Measurements from ENCODE around the gene ASXL2.

The ASXL2 gene

DNA sequence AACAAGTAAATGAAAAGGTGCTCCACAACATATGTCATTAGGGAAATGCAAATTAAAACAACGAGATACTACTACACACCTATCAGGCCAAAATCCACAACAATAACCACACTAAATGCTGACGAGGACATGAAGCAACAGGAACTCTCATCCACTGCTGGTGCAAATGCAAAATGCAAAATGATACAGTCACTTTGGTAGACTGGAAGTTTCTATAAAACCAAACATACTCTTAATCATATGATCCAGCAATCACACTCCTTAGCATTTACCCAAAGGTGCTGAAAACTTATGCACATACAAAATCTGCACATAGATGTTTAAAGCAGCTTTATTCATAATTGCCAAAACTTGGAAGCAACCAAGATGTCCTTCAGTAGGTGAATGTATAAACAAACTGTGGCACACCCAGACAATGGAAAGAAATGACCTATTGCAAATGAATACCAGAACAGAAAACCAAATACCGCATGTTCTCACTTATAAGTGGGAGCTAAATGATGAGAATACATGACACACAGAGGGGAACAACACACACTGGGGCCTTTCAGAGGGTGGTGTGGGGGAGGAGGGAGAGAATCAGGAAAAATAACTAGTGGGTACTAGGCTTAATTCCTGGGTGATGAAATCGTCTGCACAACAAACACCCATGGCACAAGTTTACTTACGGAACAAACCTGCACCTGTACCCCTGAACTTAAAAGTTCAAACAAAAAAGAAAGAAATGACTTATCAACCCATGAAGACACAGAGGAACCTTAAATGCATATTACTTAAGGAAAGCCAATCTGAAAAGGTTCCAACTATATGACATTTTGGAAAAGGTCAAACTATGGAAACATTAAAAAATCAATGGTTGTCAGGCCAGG lies 80.4 kb downstream of the ASXL2 start:
- DNase-seq (ENCODE audit: low read depth), result no peak

DNA sequence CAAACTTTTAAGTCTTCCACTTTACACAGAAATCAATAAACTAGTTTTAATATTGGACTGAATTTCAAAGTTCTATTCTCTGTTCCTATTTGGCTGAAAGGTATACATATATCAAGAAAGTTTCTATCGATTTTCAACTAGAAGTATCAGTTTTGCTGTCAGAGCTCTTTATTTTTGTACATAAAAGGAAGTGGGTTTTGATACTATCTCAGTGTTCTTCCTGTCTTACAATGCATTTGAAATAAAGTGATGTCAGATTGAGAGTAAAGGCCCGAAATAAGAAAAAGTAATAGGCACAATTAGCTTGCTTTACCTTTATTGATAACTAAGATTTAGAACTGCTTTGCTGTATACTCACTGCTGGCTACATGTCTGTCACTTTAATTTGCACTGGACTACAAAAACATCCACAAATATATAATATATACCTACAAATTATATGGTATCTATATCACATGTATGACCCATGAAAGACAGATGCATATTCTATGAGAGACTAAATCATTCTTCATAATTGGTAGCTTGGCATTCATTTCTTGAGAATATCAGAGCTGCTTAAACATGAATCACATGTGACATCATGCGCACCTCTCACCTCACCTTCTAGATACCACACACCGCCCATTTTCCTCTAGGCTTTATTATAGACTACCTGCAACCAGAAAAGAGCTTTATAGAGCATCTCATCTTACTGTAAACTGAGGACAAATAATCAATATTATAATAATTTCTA lies 83.6 kb downstream of the ASXL2 start:
- no peak for DNase-seq (ENCODE audit: low read depth)

- DNase-seq (ENCODE audit: low read depth), result no peak
Observed at GRCh38 chr2:25790074-25790790, 88.1 kb downstream of the ASXL2 start.

DNA sequence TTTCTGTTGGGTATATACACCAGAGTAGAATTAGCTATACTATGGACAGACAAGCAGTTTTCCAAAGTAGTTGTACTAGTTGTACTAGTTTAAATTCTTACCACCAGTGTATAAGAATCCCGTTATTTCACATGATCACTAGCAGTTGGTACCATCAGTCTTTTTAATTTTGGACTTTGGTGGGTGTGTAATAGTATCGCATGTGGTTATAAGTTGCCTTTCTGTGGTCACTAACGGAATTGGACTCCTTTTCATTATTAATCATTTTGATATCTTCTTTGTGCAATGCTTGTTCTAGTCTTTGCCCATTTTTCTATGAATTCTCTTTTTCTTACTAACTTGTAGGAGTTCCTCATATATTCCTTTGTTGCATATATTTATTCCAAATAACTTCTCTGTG lies 89.8 kb downstream of the ASXL2 start:
- no peak for DNase-seq (ENCODE audit: low read depth)

DNA sequence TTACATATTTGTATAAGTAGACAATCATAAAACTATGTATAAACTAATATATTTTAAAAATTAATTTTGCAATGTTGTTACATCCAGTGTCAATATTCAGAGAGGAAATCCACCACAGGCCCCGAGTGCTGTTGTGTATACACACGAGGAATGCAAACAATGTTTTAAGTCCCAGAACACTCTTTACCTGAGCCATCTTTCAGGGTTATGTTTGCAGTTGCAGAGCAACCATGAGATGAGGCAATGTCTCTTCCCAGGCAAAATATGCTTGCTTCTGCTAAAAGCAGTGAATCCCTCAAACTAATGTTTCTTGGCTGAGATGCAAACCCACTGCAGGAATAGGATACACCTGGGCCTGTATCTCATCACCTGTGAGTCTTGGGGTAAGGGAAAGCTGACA lies 91.3 kb downstream of the ASXL2 start:
- no peak for DNase-seq (ENCODE audit: low read depth)

GRCh38 chr2:25784404-25784803 lies 93.9 kb downstream of the ASXL2 start:
- no peak for DNase-seq (ENCODE audit: low read depth)

- DNase-seq (ENCODE audit: low read depth), result no peak
Observed at GRCh38 chr2:25777077-25777476, 101.2 kb downstream of the ASXL2 start.

DNA sequence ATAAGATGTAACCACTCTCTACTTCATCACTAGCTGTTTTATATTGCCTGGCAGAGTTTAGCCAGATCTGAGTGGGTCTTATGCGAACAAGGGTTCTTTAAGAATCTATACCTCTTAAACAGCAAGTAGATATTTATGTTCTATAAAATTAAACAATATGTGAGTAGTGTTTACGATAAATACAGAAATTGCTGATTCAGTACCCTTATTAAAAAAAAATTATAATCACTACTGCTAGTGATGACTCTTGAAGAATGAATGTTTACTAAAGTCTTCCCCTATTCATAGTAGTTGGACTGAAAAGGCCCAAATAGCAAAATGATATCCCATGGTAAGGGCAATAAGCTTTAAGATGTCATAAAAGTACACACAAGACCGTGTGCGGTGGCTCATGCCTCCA lies 106.2 kb downstream of the ASXL2 start:
- no peak for DNase-seq (ENCODE audit: low read depth)

DNA sequence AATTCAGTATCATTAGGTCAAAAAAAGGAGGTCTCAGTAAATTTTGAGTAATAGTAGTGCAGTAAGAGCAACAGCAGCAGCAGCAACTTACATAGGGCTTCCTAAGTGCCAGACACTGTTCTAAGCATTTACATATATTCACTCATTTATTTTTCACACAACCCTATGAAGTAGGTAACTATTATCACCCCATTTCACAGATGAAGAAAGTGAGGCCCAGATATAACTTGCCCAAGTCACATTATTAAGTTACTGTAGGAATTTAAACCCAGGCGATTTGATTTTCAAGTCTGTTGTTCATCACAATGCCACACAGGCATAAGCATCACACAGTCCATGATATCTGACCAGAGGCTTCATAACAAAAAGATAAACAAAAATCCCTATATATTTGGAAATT lies 114.7 kb downstream of the ASXL2 start:
- DNase-seq (ENCODE audit: low read depth), result no peak

GRCh38 chr2:25760297-25760696 lies 118.0 kb downstream of the ASXL2 start:
- DNase-seq (ENCODE audit: low read depth), result no peak

DNA sequence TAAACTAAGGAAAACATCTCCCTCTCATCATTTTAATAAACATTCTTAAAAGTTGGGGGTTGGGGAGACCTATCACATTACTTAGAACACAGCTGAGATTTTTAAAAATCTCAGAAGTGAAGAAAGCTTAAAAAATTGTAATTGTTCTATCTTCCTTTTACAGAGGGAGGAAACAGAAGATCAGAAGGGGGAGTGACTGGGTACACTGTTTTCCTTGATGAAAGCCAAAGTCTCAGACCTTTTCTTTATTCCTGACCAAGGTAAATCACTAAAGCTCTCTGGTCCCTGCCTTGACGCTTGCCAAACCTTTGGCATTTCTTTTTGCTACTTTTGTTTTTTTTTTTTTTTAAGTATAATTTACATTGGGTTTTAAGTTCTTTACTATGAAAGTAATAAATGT lies 119.9 kb downstream of the ASXL2 start:
- no peak for DNase-seq (ENCODE audit: low read depth)

DNA sequence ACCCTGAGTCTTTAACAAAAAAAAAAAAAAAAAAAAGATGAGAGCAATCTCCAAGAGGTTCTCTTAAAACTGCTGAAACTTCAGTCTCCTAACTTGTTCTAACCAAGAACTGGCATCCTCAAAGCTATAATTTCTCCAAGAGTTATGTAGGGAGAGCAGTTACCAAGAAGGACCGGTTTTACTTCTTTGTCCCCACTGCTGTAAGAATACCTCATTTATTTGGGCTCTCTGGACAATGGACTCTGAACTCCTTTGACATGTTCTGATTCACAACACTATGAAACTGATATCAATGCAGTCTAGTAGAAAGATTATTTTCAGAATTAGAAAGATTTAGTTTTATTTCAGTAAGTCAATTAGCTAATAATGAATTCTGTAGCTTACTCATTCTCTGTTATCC lies 120.4 kb downstream of the ASXL2 start:
- no peak for DNase-seq (ENCODE audit: low read depth)

- DNase-seq (ENCODE audit: low read depth), result no peak
Observed at GRCh38 chr2:25756536-25756935, 121.8 kb downstream of the ASXL2 start.

GRCh38 chr2:25749676-25750075 lies 128.6 kb downstream of the ASXL2 start:
- DNase-seq (ENCODE audit: low read depth), result no peak

DNA sequence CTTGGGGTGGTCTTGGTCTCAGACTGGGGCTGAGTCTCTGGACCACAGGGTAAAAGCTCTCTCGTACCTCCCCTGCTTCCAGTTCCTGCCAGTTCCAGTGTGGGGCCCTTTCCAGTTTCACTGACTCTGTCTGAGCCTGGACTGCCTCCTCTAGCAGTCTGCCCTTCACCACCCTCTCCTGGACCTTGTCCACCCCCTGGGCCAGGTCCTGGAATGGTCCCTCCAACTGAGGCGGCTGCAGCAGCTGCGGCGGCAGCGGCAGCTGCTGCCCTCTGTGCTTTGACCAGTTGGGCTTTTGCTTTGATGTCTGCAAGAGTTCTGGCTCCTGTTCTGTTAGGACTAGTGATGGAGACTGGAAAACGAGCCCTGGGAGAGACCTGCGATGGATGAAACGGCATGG lies 134.2 kb downstream of the ASXL2 start:
- DNase-seq (ENCODE audit: low read depth), result no peak

GRCh38 chr2:25743132-25743830 lies 135.0 kb downstream of the ASXL2 start:
- DNase-seq (ENCODE audit: low read depth), result no peak

DNA sequence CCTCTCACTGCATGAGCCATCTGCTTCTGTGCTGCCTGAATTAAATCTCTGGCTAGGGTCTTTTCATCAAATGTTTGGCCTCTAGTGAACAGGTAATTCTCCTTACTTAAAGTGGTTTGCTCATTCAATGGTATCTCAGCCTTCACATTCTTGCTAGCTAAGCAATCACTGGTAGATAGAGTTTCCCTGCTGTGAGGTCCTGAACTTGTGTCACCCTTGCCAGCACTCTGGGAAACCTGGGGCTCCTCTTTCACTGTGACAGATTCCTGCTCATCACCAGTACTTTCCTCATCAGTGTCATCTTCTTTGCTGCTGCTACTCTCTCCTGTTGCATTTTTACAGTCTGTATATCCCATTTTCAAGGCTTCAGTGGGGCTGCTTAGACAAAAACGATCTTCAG lies 135.8 kb downstream of the ASXL2 start:
- DNase-seq (ENCODE audit: low read depth), result no peak

DNA sequence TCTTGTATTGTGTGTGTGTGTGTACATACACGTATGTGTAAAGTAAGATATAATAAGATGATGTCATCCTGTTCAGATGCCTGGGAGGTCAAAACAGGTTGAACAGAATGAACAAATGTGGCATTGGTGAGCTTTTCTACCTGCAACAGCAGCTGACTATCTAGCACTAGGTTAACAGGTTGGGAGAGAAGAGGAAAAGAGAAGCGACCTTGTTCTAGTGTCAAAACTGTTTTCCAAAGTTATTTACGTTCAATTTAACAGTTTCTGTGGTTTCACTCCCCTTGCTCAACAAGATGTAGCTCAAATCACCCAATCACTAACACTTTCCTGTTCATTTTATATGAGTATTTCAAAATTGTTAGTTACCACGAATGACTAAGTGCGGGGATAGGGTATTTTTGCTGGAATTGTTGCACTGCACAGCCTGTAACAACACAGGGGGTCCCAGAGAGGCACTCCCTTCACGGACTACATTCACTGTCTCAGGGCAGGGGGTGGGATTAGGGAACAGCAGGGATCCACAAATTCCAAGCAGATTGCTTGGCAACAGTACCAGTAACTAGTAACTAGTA lies 137.4 kb downstream of the ASXL2 start:
- DNase-seq (ENCODE audit: low read depth), result no peak

DNA sequence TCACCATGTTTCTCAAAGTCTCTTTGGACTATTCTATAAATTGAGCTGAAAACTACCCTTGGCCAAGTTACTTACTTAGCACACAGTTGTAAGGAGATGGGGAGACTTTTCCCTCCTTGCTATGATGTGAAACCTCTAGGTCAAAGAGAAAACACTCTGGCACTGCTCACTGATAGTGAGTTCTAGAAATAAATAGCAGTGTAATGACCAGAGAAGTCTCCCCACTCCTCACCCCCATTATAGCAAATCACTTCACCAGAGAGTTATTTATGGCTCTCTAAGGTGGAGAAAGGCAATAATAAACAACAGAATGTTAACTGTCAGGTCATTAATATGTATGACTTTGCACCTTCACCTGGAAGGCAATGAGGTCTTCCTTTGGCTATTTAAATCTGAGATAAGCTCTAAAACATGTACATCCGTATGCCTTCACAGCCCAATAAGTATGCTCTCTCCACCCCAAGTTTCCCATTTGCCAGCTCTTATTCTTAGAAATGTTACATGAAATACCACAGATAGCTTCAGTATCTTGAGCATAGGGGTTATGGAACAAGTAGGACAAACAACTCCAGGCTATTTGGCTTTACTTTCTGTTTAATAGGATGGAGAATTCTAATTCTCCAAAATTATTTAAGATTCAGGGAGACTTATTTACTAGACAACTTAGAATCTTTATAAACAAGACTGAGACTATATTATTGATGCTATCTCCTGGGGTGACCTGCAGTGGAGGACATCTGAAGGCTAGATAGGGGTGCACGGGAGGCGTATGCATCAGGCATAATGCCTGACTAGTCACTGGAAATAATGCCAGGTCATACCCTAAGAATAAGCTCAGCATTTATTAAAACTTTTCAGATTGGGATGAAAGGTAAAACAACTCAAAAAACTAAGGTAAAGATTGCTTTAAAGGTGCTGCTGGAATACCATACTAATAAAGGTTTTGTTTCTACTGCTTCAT lies 139.6 kb downstream of the ASXL2 start:
- no peak for DNase-seq (ENCODE audit: low read depth)

DNA sequence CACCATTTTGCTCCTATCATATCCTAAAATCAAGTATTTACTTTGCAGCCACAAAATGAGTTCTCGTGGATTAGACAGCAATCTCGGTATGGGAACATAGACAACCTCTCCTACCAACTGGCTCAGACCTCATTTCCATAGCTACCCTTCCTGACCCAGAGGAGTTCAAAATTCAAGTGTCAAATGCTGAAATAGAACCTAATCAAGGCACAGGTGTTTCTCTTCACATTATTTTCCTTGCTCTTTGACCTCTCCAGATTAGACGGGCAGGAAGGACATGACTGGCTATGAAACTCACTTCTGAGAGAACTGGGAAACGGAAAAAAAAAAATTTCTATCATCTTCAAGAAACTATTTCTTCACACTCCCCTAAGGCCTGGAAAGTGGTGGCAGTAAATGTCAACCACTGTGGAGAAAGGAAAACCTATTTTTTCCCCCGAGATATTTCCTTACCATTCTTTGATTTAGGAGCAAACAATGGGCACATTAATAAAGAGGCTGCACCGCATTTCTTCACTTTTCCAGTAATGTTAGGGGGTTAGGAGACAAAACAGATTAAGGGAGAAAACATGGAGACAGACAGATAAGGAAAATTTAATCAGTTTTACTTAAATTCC lies 141.3 kb downstream of the ASXL2 start:
- no peak for DNase-seq (ENCODE audit: low read depth)

Measured in HS-5 (cell line).